MM.1S (cell line): ENCODE measurements around the gene CD3D.

Experiments used
- DNase-seq: peaks from one replicate; pipeline ENCODE4 v3.0.0-alpha.2; 2015
- H2AFZ ChIP-seq: fragments of 300-600 bp; sonication (generic); 2 replicates; pipeline ENCODE4 v1.6.0; 2016; ENCODE audit warnings: antibody characterized with exemption, low read length
- H3F3A ChIP-seq: fragments of 300-600 bp; sonication (generic); 2 replicates; pipeline ENCODE4 v1.6.1; 2016; ENCODE audit warnings: mild to moderate bottlenecking, antibody characterized with exemption, low read length, moderate library complexity, mixed read lengths; ENCODE audit not compliant: insufficient read depth
- H3K27ac ChIP-seq: fragments of 300-600 bp; sonication (generic); 2 replicates; pipeline ENCODE4 v1.5.1; 2016; ENCODE audit warnings: mild to moderate bottlenecking, low read length
- H3K27me3 ChIP-seq: fragments of 300-600 bp; sonication (generic); replicated peaks from 2 replicates; pipeline ENCODE4 v1.6.0; 2016; ENCODE audit warnings: low read length; ENCODE audit not compliant: insufficient read depth
- H3K36me3 ChIP-seq: fragments of 300-600 bp; sonication (generic); replicated peaks from 2 replicates; pipeline ENCODE4 v1.6.1; 2016; ENCODE audit warnings: mild to moderate bottlenecking, low read length, mixed read lengths; ENCODE audit not compliant: insufficient read depth
- H3K4me1 ChIP-seq: fragments of 300-600 bp; sonication (generic); 2 replicates; pipeline ENCODE4 v1.6.1; 2016; ENCODE audit warnings: low read length, mixed read lengths
- H3K4me2 ChIP-seq: fragments of 300-600 bp; sonication (generic); 2 replicates; pipeline ENCODE4 v1.6.0; 2016; ENCODE audit warnings: low read depth, low read length
- H3K4me3 ChIP-seq: fragments of 300-600 bp; sonication (generic); 2 replicates; pipeline ENCODE4 v1.5.1; 2016; ENCODE audit warnings: low read length, mixed read lengths
- H3K79me2 ChIP-seq: fragments of 300-600 bp; sonication (generic); 2 replicates; pipeline ENCODE4 v1.6.1; 2016; ENCODE audit warnings: mixed run types, low read length, mixed read lengths
- H3K9ac ChIP-seq: fragments of 300-600 bp; sonication (generic); 2 replicates; pipeline ENCODE4 v1.6.1; 2016; ENCODE audit warnings: low read length, mixed read lengths
- H3K9me2 ChIP-seq: fragments of 300-600 bp; sonication (generic); replicated peaks from 2 replicates; pipeline ENCODE4 v1.6.1; 2016; ENCODE audit warnings: mild to moderate bottlenecking, low read length, mixed read lengths; ENCODE audit not compliant: insufficient read depth
- H3K9me3 ChIP-seq: fragments of 300-600 bp; sonication (generic); replicated peaks from 2 replicates; pipeline ENCODE4 v1.6.1; 2016; ENCODE audit warnings: mild to moderate bottlenecking, low read length, mixed read lengths; ENCODE audit not compliant: insufficient read depth
- H4K20me1 ChIP-seq: fragments of 300-600 bp; sonication (generic); 2 replicates; pipeline ENCODE4 v1.6.1; 2016; ENCODE audit warnings: mild to moderate bottlenecking, low read length, moderate library complexity, mixed read lengths; ENCODE audit not compliant: insufficient read depth
- EZH2 ChIP-seq: fragments of 300-600 bp; sonication (generic); optimal IDR thresholded peaks from 2 replicates; pipeline ENCODE3; 2017; ENCODE audit warnings: low read depth, mild to moderate bottlenecking, antibody characterized with exemption, low read length, mixed read lengths
- EZH2phosphoT487 ChIP-seq: fragments of 300-600 bp; sonication (generic); IDR thresholded peaks from 2 replicates; pipeline ENCODE4 v1.6.1; 2018; ENCODE audit warnings: antibody characterized with exemption, low read length
- TF ChIP-seq, protein P1 (sequence below): fragments of 300-600 bp; sonication (generic); IDR thresholded peaks from 2 replicates; pipeline ENCODE4 v1.5.1; 2016; ENCODE audit warnings: antibody characterized with exemption, low read length, mixed read lengths

Gene CD3D

GRCh38 chr11:118321386-118322082 is 21.0 kb downstream of the CD3D start:
- H2AFZ ChIP-seq, result no peak overlapping the region
- no peaks in the 10 kb centered on the region for H3K36me3 ChIP-seq
- H3K9me2 ChIP-seq, result no peaks in the 10 kb centered on the region
- H3K4me2 ChIP-seq, result no peak overlapping the region
- no peaks in the 10 kb centered on the region for H3K27me3 ChIP-seq
- H3K4me3 ChIP-seq, result no peak overlapping the region
- no peak for DNase-seq
- H4K20me1 ChIP-seq, result no peaks in the 10 kb centered on the region
- H3K79me2 ChIP-seq, result no peaks in the 10 kb centered on the region
- H3K27ac ChIP-seq, result no peak overlapping the region
- peaks cover 5% of the 10 kb centered on the region; the same call in 1 of the 2 replicates for H3F3A ChIP-seq
- TF ChIP-seq EZH2phosphoT487 (no peak), EZH2 (no peak)
- TF ChIP-seq, protein P1, sequence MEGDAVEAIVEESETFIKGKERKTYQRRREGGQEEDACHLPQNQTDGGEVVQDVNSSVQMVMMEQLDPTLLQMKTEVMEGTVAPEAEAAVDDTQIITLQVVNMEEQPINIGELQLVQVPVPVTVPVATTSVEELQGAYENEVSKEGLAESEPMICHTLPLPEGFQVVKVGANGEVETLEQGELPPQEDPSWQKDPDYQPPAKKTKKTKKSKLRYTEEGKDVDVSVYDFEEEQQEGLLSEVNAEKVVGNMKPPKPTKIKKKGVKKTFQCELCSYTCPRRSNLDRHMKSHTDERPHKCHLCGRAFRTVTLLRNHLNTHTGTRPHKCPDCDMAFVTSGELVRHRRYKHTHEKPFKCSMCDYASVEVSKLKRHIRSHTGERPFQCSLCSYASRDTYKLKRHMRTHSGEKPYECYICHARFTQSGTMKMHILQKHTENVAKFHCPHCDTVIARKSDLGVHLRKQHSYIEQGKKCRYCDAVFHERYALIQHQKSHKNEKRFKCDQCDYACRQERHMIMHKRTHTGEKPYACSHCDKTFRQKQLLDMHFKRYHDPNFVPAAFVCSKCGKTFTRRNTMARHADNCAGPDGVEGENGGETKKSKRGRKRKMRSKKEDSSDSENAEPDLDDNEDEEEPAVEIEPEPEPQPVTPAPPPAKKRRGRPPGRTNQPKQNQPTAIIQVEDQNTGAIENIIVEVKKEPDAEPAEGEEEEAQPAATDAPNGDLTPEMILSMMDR, result no peak
- H3K4me1 ChIP-seq, result peaks cover 7% of the 10 kb centered on the region
- no peak overlapping the region for H3K9ac ChIP-seq
- no peaks in the 10 kb centered on the region for H3K9me3 ChIP-seq

- Histone ChIP-seq H3K79me2 (no peaks in the 10 kb centered on the region), H3K36me3 (no peaks in the 10 kb centered on the region), H3K27me3 (no peaks in the 10 kb centered on the region), H3K9me2 (no peaks in the 10 kb centered on the region), H2AFZ (no peak overlapping the region), H3K4me1 (peaks cover 16% of the 10 kb centered on the region), H3K27ac (no peak overlapping the region), H4K20me1 (no peaks in the 10 kb centered on the region), H3K9ac (no peak overlapping the region), H3K4me3 (no peak overlapping the region), H3K9me3 (no peaks in the 10 kb centered on the region), H3F3A (peaks cover 5% of the 10 kb centered on the region; the same call in 1 of the 2 replicates), H3K4me2 (no peak overlapping the region)
- TF ChIP-seq EZH2 (no peak), EZH2phosphoT487 (no peak)
- TF ChIP-seq, protein P1, result no peak
- no peak for DNase-seq
These were observed 22.0 kb downstream of the CD3D start for GRCh38 chr11:118320515-118320914.

GRCh38 chr11:118319337-118319707 is 23.2 kb downstream of the CD3D start:
- no peaks in the 10 kb centered on the region for H3K36me3 ChIP-seq
- H4K20me1 ChIP-seq, result no peaks in the 10 kb centered on the region
- H3K4me2 ChIP-seq, result no peak overlapping the region
- H3K27ac ChIP-seq, result no peak overlapping the region
- TF ChIP-seq EZH2phosphoT487 (no peak), EZH2 (no peak)
- TF ChIP-seq, protein P1, result no peak
- H3K4me1 ChIP-seq, result peaks cover 16% of the 10 kb centered on the region
- no peak overlapping the region for H3K4me3 ChIP-seq
- DNase-seq, result no peak
- H2AFZ ChIP-seq, result no peak overlapping the region
- peaks cover 5% of the 10 kb centered on the region; the same call in 1 of the 2 replicates for H3F3A ChIP-seq
- H3K79me2 ChIP-seq, result no peaks in the 10 kb centered on the region
- H3K9me3 ChIP-seq, result no peaks in the 10 kb centered on the region
- H3K27me3 ChIP-seq, result no peaks in the 10 kb centered on the region
- no peak overlapping the region for H3K9ac ChIP-seq
- H3K9me2 ChIP-seq, result no peaks in the 10 kb centered on the region
